Measurements from ENCODE around the gene ABI2.
A peak's percentile ranks its signal among the peaks of the same experiment; 100 is the strongest.
"Not testable (repeated sequence)": the region's sequence is repeated elsewhere in the genome, so short reads cannot be mapped to it uniquely, and the experiment has no call there.

ABI2 gene

GRCh38 chr2:203372706-203373105 lies 44.5 kb downstream of the ABI2 start:
- not testable (repeated sequence) for H2AK5ac ChIP-seq (ENCODE audit: low read length); H3K27ac ChIP-seq (ENCODE audit: low read depth, low read length); H3K4ac ChIP-seq (ENCODE audit: low read depth, low read length); H2BK120ac ChIP-seq (ENCODE audit: low read depth, low read length); H3K36me3 ChIP-seq (ENCODE audit: control insufficient read depth, insufficient read depth, low read length); H3K79me2 ChIP-seq (ENCODE audit: control insufficient read depth, insufficient read depth, low read length); H3K4me2 ChIP-seq (ENCODE audit: low read length); H2BK5ac ChIP-seq (ENCODE audit: low read length); H3K4me3 ChIP-seq (ENCODE audit: low read length); H3K27me3 ChIP-seq (ENCODE audit: insufficient read depth, low read length, poor library complexity); H4K5ac ChIP-seq (ENCODE audit: low read length); H3K9ac ChIP-seq (ENCODE audit: low read length); H3K4me1 ChIP-seq (ENCODE audit: control insufficient read depth, low read depth, low read length); H2BK15ac ChIP-seq (replicated peaks; ENCODE audit: low read depth); H4K8ac ChIP-seq (ENCODE audit: low read depth, low read length); H3K79me1 ChIP-seq (ENCODE audit: low read length); DNase-seq; H3K23ac ChIP-seq (ENCODE audit: low read length); H3K18ac ChIP-seq (ENCODE audit: low read length); H3K56ac ChIP-seq (ENCODE audit: low read length)
- no CpG with 5 or more reads among the region's 31 CpGs for WGBS (ENCODE audit: extremely low coverage, insufficient coverage, low lambda C conversion rate)

- Histone ChIP-seq H3K9ac (ENCODE audit: low read length) (no peak overlapping the region), H2BK15ac (replicated peaks; ENCODE audit: low read depth) (no peak overlapping the region), H3K4me2 (ENCODE audit: low read length) (no peak overlapping the region), H3K4me3 (ENCODE audit: low read length) (no peak overlapping the region), H3K27ac (ENCODE audit: low read depth, low read length) (no peak overlapping the region), H3K4ac (ENCODE audit: low read depth, low read length) (no peak overlapping the region), H4K8ac (ENCODE audit: low read depth, low read length) (no peak overlapping the region), H2AK5ac (ENCODE audit: low read length) (no peak overlapping the region), H3K27me3 (ENCODE audit: insufficient read depth, low read length, poor library complexity) (no peaks in the 10 kb centered on the region), H3K79me1 (ENCODE audit: low read length) (peaks cover 1% of the 10 kb centered on the region), H3K36me3 (ENCODE audit: control insufficient read depth, insufficient read depth, low read length) (no peaks in the 10 kb centered on the region), H2BK5ac (ENCODE audit: low read length) (no peak overlapping the region), H3K56ac (ENCODE audit: low read length) (no peak overlapping the region), H2BK120ac (ENCODE audit: low read depth, low read length) (no peak overlapping the region), H3K18ac (ENCODE audit: low read length) (no peak overlapping the region), H3K4me1 (ENCODE audit: control insufficient read depth, low read depth, low read length) (no peaks in the 10 kb centered on the region), H4K5ac (ENCODE audit: low read length) (no peak overlapping the region), H3K79me2 (ENCODE audit: control insufficient read depth, insufficient read depth, low read length) (no peaks in the 10 kb centered on the region), H3K23ac (ENCODE audit: low read length) (no peak overlapping the region)
- DNase-seq = no peak
Measured at GRCh38 chr2:203376173-203376572, 48.0 kb downstream of the ABI2 start.

- no peak overlapping the region for H4K8ac ChIP-seq (ENCODE audit: low read depth, low read length)
- H2BK120ac ChIP-seq (ENCODE audit: low read depth, low read length) = no peak overlapping the region
- no peaks in the 10 kb centered on the region for H3K27me3 ChIP-seq (ENCODE audit: insufficient read depth, low read length, poor library complexity)
- H3K23ac ChIP-seq (ENCODE audit: low read length) = no peak overlapping the region
- no peaks in the 10 kb centered on the region for H3K4me1 ChIP-seq (ENCODE audit: control insufficient read depth, low read depth, low read length)
- peaks cover 1% of the 10 kb centered on the region for H3K79me1 ChIP-seq (ENCODE audit: low read length)
- H2AK5ac ChIP-seq (ENCODE audit: low read length) = no peak overlapping the region
- H2BK15ac ChIP-seq (replicated peaks; ENCODE audit: low read depth) = no peak overlapping the region
- no peak overlapping the region for H3K9ac ChIP-seq (ENCODE audit: low read length)
- H3K79me2 ChIP-seq (ENCODE audit: control insufficient read depth, insufficient read depth, low read length) = no peaks in the 10 kb centered on the region
- H3K27ac ChIP-seq (ENCODE audit: low read depth, low read length) = no peak overlapping the region
- no peak overlapping the region for H4K5ac ChIP-seq (ENCODE audit: low read length)
- H2BK5ac ChIP-seq (ENCODE audit: low read length) = no peak overlapping the region
- H3K18ac ChIP-seq (ENCODE audit: low read length) = no peak overlapping the region
- H3K4me3 ChIP-seq (ENCODE audit: low read length) = no peak overlapping the region
- WGBS (ENCODE audit: extremely low coverage, insufficient coverage, low lambda C conversion rate) = no CpG with 5 or more reads among the region's 3 CpGs
- no peak overlapping the region for H3K4ac ChIP-seq (ENCODE audit: low read depth, low read length)
- H3K36me3 ChIP-seq (ENCODE audit: control insufficient read depth, insufficient read depth, low read length) = no peaks in the 10 kb centered on the region
- no peak overlapping the region for H3K4me2 ChIP-seq (ENCODE audit: low read length)
- no peak overlapping the region for H3K56ac ChIP-seq (ENCODE audit: low read length)
- DNase-seq = no peak
Measured at GRCh38 chr2:203379156-203379555, 51.0 kb downstream of the ABI2 start.

GRCh38 chr2:203383038-203383437 lies 54.8 kb downstream of the ABI2 start:
- H3K23ac ChIP-seq (ENCODE audit: low read length) = no peak overlapping the region
- H2AK5ac ChIP-seq (ENCODE audit: low read length) = no peak overlapping the region
- no peaks in the 10 kb centered on the region for H3K79me1 ChIP-seq (ENCODE audit: low read length)
- H3K56ac ChIP-seq (ENCODE audit: low read length) = no peak overlapping the region
- no peaks in the 10 kb centered on the region for H3K27me3 ChIP-seq (ENCODE audit: insufficient read depth, low read length, poor library complexity)
- H3K9ac ChIP-seq (ENCODE audit: low read length) = no peak overlapping the region
- H4K5ac ChIP-seq (ENCODE audit: low read length) = no peak overlapping the region
- no peak overlapping the region for H4K8ac ChIP-seq (ENCODE audit: low read depth, low read length)
- DNase-seq = no peak
- no peaks in the 10 kb centered on the region for H3K4me1 ChIP-seq (ENCODE audit: control insufficient read depth, low read depth, low read length)
- H3K4me3 ChIP-seq (ENCODE audit: low read length) = no peak overlapping the region
- no peak overlapping the region for H3K4ac ChIP-seq (ENCODE audit: low read depth, low read length)
- H2BK15ac ChIP-seq (replicated peaks; ENCODE audit: low read depth) = no peak overlapping the region
- H3K27ac ChIP-seq (ENCODE audit: low read depth, low read length) = no peak overlapping the region
- no peak overlapping the region for H2BK5ac ChIP-seq (ENCODE audit: low read length)
- H2BK120ac ChIP-seq (ENCODE audit: low read depth, low read length) = no peak overlapping the region
- WGBS (ENCODE audit: extremely low coverage, insufficient coverage, low lambda C conversion rate) = no CpG with 5 or more reads among the region's 1 CpG
- no peak overlapping the region for H3K18ac ChIP-seq (ENCODE audit: low read length)
- no peaks in the 10 kb centered on the region for H3K36me3 ChIP-seq (ENCODE audit: control insufficient read depth, insufficient read depth, low read length)
- no peak overlapping the region for H3K4me2 ChIP-seq (ENCODE audit: low read length)
- H3K79me2 ChIP-seq (ENCODE audit: control insufficient read depth, insufficient read depth, low read length) = no peaks in the 10 kb centered on the region

GRCh38 chr2:203388153-203388552 lies 60.0 kb downstream of the ABI2 start:
- not testable (repeated sequence) for H3K23ac ChIP-seq (ENCODE audit: low read length); H3K36me3 ChIP-seq (ENCODE audit: control insufficient read depth, insufficient read depth, low read length); H2BK15ac ChIP-seq (replicated peaks; ENCODE audit: low read depth); H3K79me1 ChIP-seq (ENCODE audit: low read length); H2AK5ac ChIP-seq (ENCODE audit: low read length); H3K18ac ChIP-seq (ENCODE audit: low read length); H4K5ac ChIP-seq (ENCODE audit: low read length); H3K56ac ChIP-seq (ENCODE audit: low read length); H3K9ac ChIP-seq (ENCODE audit: low read length); H3K4me1 ChIP-seq (ENCODE audit: control insufficient read depth, low read depth, low read length); H2BK5ac ChIP-seq (ENCODE audit: low read length); H3K27me3 ChIP-seq (ENCODE audit: insufficient read depth, low read length, poor library complexity); H3K4ac ChIP-seq (ENCODE audit: low read depth, low read length); DNase-seq; H3K4me3 ChIP-seq (ENCODE audit: low read length); H2BK120ac ChIP-seq (ENCODE audit: low read depth, low read length); H3K4me2 ChIP-seq (ENCODE audit: low read length); H3K79me2 ChIP-seq (ENCODE audit: control insufficient read depth, insufficient read depth, low read length); H3K27ac ChIP-seq (ENCODE audit: low read depth, low read length); H4K8ac ChIP-seq (ENCODE audit: low read depth, low read length)
- no CpG with 5 or more reads among the region's 6 CpGs for WGBS (ENCODE audit: extremely low coverage, insufficient coverage, low lambda C conversion rate)

- Histone ChIP-seq H2BK120ac (ENCODE audit: low read depth, low read length) (no peak overlapping the region), H2BK15ac (replicated peaks; ENCODE audit: low read depth) (no peak overlapping the region), H2BK5ac (ENCODE audit: low read length) (no peak overlapping the region), H4K5ac (ENCODE audit: low read length) (no peak overlapping the region), H3K18ac (ENCODE audit: low read length) (no peak overlapping the region), H3K23ac (ENCODE audit: low read length) (no peak overlapping the region), H3K79me1 (ENCODE audit: low read length) (no peaks in the 10 kb centered on the region), H3K4me3 (ENCODE audit: low read length) (no peak overlapping the region), H3K4me1 (ENCODE audit: control insufficient read depth, low read depth, low read length) (no peaks in the 10 kb centered on the region), H3K56ac (ENCODE audit: low read length) (no peak overlapping the region), H3K4me2 (ENCODE audit: low read length) (no peak overlapping the region), H3K27me3 (ENCODE audit: insufficient read depth, low read length, poor library complexity) (no peaks in the 10 kb centered on the region), H4K8ac (ENCODE audit: low read depth, low read length) (no peak overlapping the region), H3K79me2 (ENCODE audit: control insufficient read depth, insufficient read depth, low read length) (no peaks in the 10 kb centered on the region), H3K36me3 (ENCODE audit: control insufficient read depth, insufficient read depth, low read length) (peaks cover 1% of the 10 kb centered on the region), H3K9ac (ENCODE audit: low read length) (no peak overlapping the region), H3K27ac (ENCODE audit: low read depth, low read length) (no peak overlapping the region), H2AK5ac (ENCODE audit: low read length) (no peak overlapping the region), H3K4ac (ENCODE audit: low read depth, low read length) (no peak overlapping the region)
- DNase-seq = peak; percentile 51
- no CpG with 5 or more reads among the region's 9 CpGs for WGBS (ENCODE audit: extremely low coverage, insufficient coverage, low lambda C conversion rate)
Measured at GRCh38 chr2:203394519-203395227, 66.5 kb downstream of the ABI2 start.

Measured in mesendoderm (in vitro differentiated cells).